AG09309 (cell line): Measurements from ENCODE around the gene GPR139.

Experiments used
- DNase-seq: peaks from one replicate; pipeline ENCODE4 v3.0.0-alpha.2; 2010; ENCODE audit warnings: low read depth
- H3K4me3 ChIP-seq: 2 replicates; pipeline ENCODE4 v1.5.1; 2011; ENCODE audit warnings: mild to moderate bottlenecking, low read depth, low read length, moderate library complexity; ENCODE audit not compliant: control insufficient read depth
- TF ChIP-seq, protein P1 (sequence below): IDR thresholded peaks from 2 replicates; pipeline ENCODE4 v1.5.1; 2011; ENCODE audit warnings: mild to moderate bottlenecking, low read depth, low read length, inconsistent platforms; ENCODE audit not compliant: insufficient read depth, control insufficient read depth; ENCODE audit errors: missing control alignments

The GPR139 gene

DNA sequence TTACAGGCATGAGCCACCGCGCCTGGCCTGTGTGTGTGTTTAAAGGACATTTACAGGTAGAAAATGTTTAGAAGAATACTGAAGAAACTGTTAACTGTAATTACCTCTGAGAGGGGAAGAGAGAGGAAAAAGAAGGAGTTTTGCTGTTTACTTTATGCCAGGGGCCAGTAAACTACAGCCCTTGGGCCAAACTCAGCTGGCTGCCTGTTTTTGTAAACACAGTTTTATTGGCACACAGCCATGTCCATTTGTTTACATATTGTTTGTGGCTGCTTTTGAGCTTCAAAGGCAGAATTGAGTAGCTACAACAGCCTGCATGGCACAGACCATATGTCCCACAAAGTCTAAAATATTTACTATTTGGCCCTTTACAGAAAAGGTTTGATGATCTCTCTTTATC, 76.4 kb downstream of the GPR139 start:
- no peak overlapping the region for H3K4me3 ChIP-seq
- TF ChIP-seq, protein P1, sequence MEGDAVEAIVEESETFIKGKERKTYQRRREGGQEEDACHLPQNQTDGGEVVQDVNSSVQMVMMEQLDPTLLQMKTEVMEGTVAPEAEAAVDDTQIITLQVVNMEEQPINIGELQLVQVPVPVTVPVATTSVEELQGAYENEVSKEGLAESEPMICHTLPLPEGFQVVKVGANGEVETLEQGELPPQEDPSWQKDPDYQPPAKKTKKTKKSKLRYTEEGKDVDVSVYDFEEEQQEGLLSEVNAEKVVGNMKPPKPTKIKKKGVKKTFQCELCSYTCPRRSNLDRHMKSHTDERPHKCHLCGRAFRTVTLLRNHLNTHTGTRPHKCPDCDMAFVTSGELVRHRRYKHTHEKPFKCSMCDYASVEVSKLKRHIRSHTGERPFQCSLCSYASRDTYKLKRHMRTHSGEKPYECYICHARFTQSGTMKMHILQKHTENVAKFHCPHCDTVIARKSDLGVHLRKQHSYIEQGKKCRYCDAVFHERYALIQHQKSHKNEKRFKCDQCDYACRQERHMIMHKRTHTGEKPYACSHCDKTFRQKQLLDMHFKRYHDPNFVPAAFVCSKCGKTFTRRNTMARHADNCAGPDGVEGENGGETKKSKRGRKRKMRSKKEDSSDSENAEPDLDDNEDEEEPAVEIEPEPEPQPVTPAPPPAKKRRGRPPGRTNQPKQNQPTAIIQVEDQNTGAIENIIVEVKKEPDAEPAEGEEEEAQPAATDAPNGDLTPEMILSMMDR, result no peak
- DNase-seq, result no peak

- DNase-seq, result no peak
- TF ChIP-seq, protein P1, result no peak
These were observed 79.1 kb downstream of the GPR139 start for GRCh38 chr16:19994466-19995170.

DNA sequence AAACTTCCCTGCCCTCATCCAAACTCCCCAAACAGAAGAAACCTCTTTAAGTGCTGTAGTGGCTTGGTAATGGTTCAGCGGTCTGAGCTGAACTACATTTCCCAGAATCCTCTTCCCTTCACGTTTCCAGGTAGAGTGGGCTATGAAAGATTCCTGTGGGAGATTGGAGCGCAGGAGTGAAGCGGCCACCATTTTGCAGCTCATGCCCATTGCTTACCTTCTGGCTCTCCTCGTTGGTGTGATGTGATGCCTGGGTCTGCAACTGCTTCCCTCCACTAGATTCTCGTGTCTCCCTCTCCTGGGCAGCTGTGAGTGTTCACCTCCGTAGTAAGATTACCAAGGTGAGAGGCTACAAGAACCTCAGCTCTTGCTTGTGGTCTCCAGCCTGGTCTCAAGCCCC, 82.1 kb downstream of the GPR139 start:
- DNase-seq, result no peak
- TF ChIP-seq, protein P1, result no peak
- no peak overlapping the region for H3K4me3 ChIP-seq

More at GRCh38 chr16:19994466-19995170, 79.1 kb downstream of the GPR139 start:
- no peak overlapping the region for H3K4me3 ChIP-seq

DNA sequence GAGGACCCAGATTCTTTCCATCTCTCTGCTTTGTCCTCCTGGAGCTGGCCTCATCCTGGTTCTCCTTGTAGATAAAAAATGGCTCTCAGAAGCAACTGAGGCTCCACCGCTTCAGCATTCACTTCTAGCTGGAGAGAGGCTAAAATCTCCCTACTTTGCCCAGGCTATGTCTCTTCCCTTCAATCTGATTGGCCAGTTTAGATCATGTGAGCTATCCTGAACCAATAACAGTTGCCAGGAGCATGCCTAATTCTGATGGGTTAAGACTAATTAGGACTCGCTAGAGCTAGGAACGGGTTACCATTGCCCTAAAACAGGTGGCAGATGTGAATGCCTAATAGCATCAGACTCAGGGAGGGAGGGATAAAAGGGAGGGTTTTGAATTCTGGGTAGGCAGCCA, 89.6 kb downstream of the GPR139 start:
- no peak for DNase-seq
- TF ChIP-seq, protein P1, result no peak

More for the DNA sequence above, 89.6 kb downstream of the GPR139 start:
- no peak overlapping the region for H3K4me3 ChIP-seq
